Stimulated activated naive CD8-positive, alpha-beta T cell treated with anti-CD3 and anti-CD28 coated beads, Interleukin-15, Interleukin-2, amounts not matched to agents 100 ng/mL and 50 ng/mL, for 24 hours (primary cell): ENCODE measurements around the gene PTGS1.

ENCODE experiments used
- H3K27ac Mint-ChIP-seq: one replicate; pipeline ENCODE4 v1.8.0; 2021; ENCODE audit warnings: mild to moderate bottlenecking, mixed read lengths
- H3K27me3 Mint-ChIP-seq: one replicate; pipeline ENCODE4 v1.8.0; 2021; ENCODE audit warnings: mixed read lengths
- H3K36me3 Mint-ChIP-seq: one replicate; pipeline ENCODE4 v1.8.0; 2021; ENCODE audit warnings: low read depth, mixed read lengths
- H3K4me1 Mint-ChIP-seq: one replicate; pipeline ENCODE4 v1.8.0; 2021; ENCODE audit warnings: low read depth, mixed read lengths
- H3K4me3 Mint-ChIP-seq: one replicate; pipeline ENCODE4 v1.8.0; 2021; ENCODE audit warnings: mild to moderate bottlenecking, mixed read lengths
- H3K9me3 Mint-ChIP-seq: one replicate; pipeline ENCODE4 v1.8.0; 2021; ENCODE audit warnings: mixed read lengths

Gene PTGS1

DNA sequence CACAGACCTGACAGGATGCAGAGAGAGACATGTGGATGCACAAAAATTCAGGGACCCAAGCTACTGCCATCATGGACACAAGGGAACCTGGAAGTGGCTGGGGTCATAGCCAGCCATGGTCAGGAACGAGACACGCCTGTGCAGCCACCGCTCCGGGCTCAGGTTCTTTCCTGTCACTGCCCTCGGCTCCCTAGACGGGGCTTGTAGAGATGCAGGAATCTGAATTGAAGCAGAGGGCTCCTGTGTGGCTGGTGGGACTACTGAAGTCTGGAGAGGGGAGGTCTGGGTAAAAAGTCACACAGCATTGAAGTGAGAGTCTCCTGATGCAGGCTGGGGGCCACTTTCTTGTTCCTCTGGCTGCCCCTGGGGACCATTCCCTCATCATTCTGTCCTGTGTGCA is 32.3 kb upstream of the PTGS1 start:
- H3K4me1 Mint-ChIP-seq = no peaks in the 10 kb centered on the region
- H3K36me3 Mint-ChIP-seq = no peaks in the 10 kb centered on the region
- peaks cover 3% of the 10 kb centered on the region for H3K27me3 Mint-ChIP-seq
- no peak overlapping the region for H3K4me3 Mint-ChIP-seq
- H3K9me3 Mint-ChIP-seq = no peaks in the 10 kb centered on the region
- no peak overlapping the region for H3K27ac Mint-ChIP-seq

DNA sequence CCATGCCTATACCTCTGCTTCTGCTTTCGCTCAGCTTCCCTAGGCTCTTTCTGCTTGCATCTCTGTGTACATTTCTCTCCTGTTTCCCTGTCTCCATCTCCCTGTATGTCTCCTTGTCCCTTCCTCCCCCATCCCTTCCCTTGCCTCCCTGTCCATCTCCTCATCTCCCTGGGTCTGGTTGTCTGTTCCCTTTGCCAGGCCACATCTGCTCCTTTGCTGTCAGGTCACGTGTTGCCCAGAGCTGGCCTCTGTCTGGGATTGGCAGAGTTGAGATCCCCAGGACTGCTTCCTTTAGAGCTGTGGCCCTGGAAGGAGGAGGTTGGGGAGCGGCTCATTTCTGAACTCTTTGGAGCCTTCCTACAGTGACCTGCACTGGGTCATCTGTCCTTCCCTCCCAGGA is 31.8 kb upstream of the PTGS1 start:
- no peaks in the 10 kb centered on the region for H3K4me1 Mint-ChIP-seq
- no peaks in the 10 kb centered on the region for H3K36me3 Mint-ChIP-seq
- peaks cover 3% of the 10 kb centered on the region for H3K27me3 Mint-ChIP-seq
- no peak overlapping the region for H3K27ac Mint-ChIP-seq
- no peak overlapping the region for H3K4me3 Mint-ChIP-seq
- no peaks in the 10 kb centered on the region for H3K9me3 Mint-ChIP-seq

DNA sequence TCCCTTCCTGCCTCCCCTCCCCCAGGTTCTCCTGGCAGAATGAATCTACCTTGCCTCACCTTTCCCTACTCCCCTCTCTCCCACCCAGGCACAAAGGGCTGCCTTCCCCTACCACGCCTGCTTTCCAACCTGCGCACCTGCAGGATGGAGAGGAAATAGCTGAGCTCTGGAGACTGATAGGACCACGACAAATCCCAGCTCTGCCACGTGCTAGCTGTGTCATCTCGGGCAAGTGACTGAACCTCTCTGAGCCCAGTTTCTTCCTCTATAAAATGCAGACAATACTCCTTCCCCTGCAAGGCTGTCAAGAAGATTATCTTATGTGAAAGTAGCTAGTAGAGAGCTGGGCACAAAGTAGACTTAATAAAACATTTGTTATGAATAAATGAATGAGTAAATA is 31.2 kb upstream of the PTGS1 start:
- H3K27ac Mint-ChIP-seq = no peak overlapping the region
- H3K9me3 Mint-ChIP-seq = no peaks in the 10 kb centered on the region
- H3K4me3 Mint-ChIP-seq = no peak overlapping the region
- H3K27me3 Mint-ChIP-seq = peaks cover 3% of the 10 kb centered on the region
- H3K36me3 Mint-ChIP-seq = no peaks in the 10 kb centered on the region
- H3K4me1 Mint-ChIP-seq = no peaks in the 10 kb centered on the region

GRCh38 chr9:122340161-122340560 is 30.7 kb upstream of the PTGS1 start:
- no peak overlapping the region for H3K27ac Mint-ChIP-seq
- no peaks in the 10 kb centered on the region for H3K9me3 Mint-ChIP-seq
- H3K4me1 Mint-ChIP-seq = no peaks in the 10 kb centered on the region
- peaks cover 5% of the 10 kb centered on the region for H3K27me3 Mint-ChIP-seq
- no peaks in the 10 kb centered on the region for H3K36me3 Mint-ChIP-seq
- H3K4me3 Mint-ChIP-seq = no peak overlapping the region

DNA sequence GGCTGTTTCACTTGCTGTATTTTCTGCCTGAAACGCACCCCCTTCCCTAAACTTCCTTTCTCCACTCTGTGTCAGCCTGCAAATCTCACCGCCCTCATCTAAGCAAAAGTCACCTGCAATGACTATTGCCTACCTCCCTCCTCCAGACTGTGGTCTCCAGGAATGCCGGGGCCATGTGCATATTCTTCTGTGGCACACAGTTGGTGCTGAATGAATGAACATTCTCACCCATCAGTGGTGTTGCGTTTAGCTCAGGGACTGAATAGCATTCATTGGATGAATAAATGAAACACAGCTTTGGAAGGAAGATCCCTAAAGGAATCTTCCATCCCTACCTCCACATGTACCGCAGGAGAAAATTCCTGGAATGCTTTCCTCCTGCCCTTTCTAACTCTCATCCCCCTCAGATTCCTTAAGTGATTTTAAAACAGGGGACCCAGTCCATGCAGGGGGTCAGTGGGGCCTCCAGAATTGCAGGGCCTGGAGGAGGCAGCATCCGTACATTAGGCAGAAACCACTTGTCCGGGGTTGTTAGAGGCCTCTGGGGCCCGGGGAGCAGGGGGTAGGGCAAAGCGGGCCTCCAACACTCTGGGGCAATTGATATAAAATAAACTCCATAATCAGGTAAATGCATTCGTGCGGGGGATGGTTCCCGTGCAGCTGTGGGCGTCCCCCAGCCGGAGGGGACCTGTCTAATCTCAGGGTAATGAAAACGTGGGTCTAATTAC is 28.3 kb upstream of the PTGS1 start:
- H3K4me1 Mint-ChIP-seq = peaks cover 4% of the 10 kb centered on the region
- peaks cover 19% of the 10 kb centered on the region for H3K27me3 Mint-ChIP-seq
- H3K36me3 Mint-ChIP-seq = no peaks in the 10 kb centered on the region
- no peak overlapping the region for H3K27ac Mint-ChIP-seq
- H3K9me3 Mint-ChIP-seq = no peaks in the 10 kb centered on the region
- H3K4me3 Mint-ChIP-seq = no peak overlapping the region

DNA sequence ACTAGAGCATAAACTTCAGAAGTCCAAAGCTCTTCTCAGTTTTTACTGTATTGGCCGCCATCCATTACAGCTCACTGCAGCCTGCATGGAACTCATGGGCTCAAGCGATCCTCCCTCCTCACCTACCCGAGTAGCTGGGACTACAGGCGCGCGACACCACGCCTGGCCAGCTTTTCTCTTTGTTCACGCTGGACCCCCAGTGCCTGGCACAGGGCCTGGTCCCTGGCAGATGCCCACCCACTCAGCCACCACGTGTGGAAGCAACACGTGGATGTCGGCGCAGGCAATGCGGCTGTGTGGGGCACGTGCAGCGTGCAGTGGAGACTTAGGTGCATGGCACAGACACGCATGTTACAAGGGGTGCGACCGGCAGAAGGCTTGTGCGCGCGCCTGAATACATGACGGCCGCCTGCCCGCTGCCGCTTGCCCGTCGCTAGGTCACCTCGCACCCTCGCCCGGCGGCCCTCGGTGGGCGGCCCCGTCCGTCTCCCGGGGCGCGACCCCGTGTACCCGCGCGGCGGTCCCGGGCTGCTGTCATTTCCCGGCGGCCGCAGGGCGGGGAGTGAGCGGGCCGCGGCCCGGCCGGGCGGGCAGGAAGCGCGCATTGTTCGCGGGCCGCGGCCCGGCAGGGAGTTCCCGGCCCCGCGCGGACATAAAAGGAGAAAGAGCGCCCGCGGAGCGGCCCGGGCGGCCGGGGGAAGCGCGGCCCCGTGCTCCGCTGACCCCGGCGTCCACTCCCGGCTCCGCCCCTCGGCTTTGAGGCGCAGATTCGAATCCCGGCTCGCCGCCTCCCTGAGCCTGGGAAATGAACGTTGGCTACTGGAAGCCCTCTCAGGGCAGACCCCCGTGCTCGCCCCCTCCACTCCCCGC is 24.1 kb upstream of the PTGS1 start:
- H3K27ac Mint-ChIP-seq = peak overlapping the region; percentile 61
- no peaks in the 10 kb centered on the region for H3K9me3 Mint-ChIP-seq
- H3K4me3 Mint-ChIP-seq = peak overlapping the region; percentile 74
- H3K27me3 Mint-ChIP-seq = peaks cover 33% of the 10 kb centered on the region
- H3K4me1 Mint-ChIP-seq = peaks cover 22% of the 10 kb centered on the region
- no peaks in the 10 kb centered on the region for H3K36me3 Mint-ChIP-seq

- Mint-ChIP-seq H3K36me3 (no peaks in the 10 kb centered on the region), H3K9me3 (peaks cover 1% of the 10 kb centered on the region), H3K4me3 (peak overlapping the region; percentile 74), H3K27me3 (peaks cover 33% of the 10 kb centered on the region), H3K4me1 (peaks cover 22% of the 10 kb centered on the region), H3K27ac (peak overlapping the region; percentile 61)
Observed at GRCh38 chr9:122347348-122348287, 23.2 kb upstream of the PTGS1 start.

DNA sequence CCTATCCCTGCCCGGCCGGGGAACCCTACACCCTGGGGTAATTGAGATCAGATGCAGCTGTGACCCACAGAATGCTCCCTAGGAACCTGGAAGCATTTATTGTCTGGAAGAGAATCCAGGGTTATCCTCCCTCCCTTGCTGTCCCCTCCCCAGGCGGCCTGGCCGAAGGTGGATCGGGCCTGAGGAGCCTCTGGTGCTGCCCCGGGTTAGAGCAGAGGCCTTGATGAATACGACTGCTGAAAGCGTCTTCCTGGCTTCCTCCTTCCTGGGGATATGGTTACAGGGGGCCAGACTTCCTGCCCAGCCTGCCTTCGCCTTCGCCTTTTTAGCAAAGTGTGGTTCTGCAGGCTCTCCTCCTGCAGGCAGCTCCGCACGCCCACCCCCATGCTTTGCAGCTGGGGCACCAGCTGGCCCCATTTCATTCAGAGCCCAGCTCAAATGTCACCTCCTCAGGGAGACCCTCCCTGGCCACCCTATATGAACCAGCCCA is 22.5 kb upstream of the PTGS1 start:
- Mint-ChIP-seq H3K27ac (no peak overlapping the region), H3K36me3 (no peaks in the 10 kb centered on the region), H3K4me1 (peaks cover 22% of the 10 kb centered on the region), H3K4me3 (no peak overlapping the region), H3K9me3 (peaks cover 4% of the 10 kb centered on the region), H3K27me3 (peaks cover 33% of the 10 kb centered on the region)

- Mint-ChIP-seq H3K27me3 (peaks cover 33% of the 10 kb centered on the region), H3K9me3 (peaks cover 4% of the 10 kb centered on the region), H3K4me3 (peak overlapping the region; percentile 11), H3K4me1 (peaks cover 22% of the 10 kb centered on the region), H3K27ac (no peak overlapping the region), H3K36me3 (no peaks in the 10 kb centered on the region)
Observed at GRCh38 chr9:122348791-122349190, 22.0 kb upstream of the PTGS1 start.

GRCh38 chr9:122349201-122349600 is 21.6 kb upstream of the PTGS1 start:
- Mint-ChIP-seq H3K36me3 (no peaks in the 10 kb centered on the region), H3K4me3 (no peak overlapping the region), H3K9me3 (peaks cover 4% of the 10 kb centered on the region), H3K27ac (no peak overlapping the region), H3K4me1 (peaks cover 22% of the 10 kb centered on the region), H3K27me3 (peaks cover 33% of the 10 kb centered on the region)

GRCh38 chr9:122350577-122351355 is 20.1 kb upstream of the PTGS1 start:
- Mint-ChIP-seq H3K4me1 (peaks cover 22% of the 10 kb centered on the region), H3K27me3 (peaks cover 27% of the 10 kb centered on the region), H3K27ac (no peak overlapping the region), H3K9me3 (peaks cover 4% of the 10 kb centered on the region), H3K36me3 (no peaks in the 10 kb centered on the region), H3K4me3 (no peak overlapping the region)

- peaks cover 4% of the 10 kb centered on the region for H3K4me1 Mint-ChIP-seq
- no peak overlapping the region for H3K27ac Mint-ChIP-seq
- H3K4me3 Mint-ChIP-seq = no peak overlapping the region
- no peaks in the 10 kb centered on the region for H3K36me3 Mint-ChIP-seq
- H3K27me3 Mint-ChIP-seq = peaks cover 6% of the 10 kb centered on the region
- peaks cover 15% of the 10 kb centered on the region for H3K9me3 Mint-ChIP-seq
Observed at GRCh38 chr9:122354536-122355199, 16.2 kb upstream of the PTGS1 start.

GRCh38 chr9:122355336-122355875 is 15.4 kb upstream of the PTGS1 start:
- Mint-ChIP-seq H3K27ac (no peak overlapping the region), H3K4me3 (no peak overlapping the region), H3K4me1 (no peaks in the 10 kb centered on the region), H3K9me3 (peaks cover 15% of the 10 kb centered on the region), H3K27me3 (no peaks in the 10 kb centered on the region), H3K36me3 (no peaks in the 10 kb centered on the region)
